Endothelial cell of umbilical vein (primary cell): Measurements from ENCODE around the gene STOM. TPM values are rescaled to one million over a fixed set of nuclear protein-coding genes. Genes with fewer than 3 reads are reported as not detected.

Source experiments
- BruUV-seq: library from RNA; stranded (reverse); fragments of 400-500 nt; replicated peaks from 2 replicates; lab custom pipeline; 2021; lab: Mats Ljungman, UMichigan
- CTCF ChIA-PET: fragments of 300-600, 350-600 bp; sonication (Branson Sonifier 250); formaldehyde crosslinking; loops from one replicate; lab custom pipeline; 2021; ENCODE audit warnings: antibody characterized with exemption, inconsistent platforms; lab: Charles Lee
- POLR2A ChIA-PET: fragments of 300-600, 350-600 bp; sonication (Branson Sonifier 250); formaldehyde crosslinking; loops from one replicate; lab custom pipeline; 2021; ENCODE audit warnings: antibody characterized with exemption, inconsistent platforms; lab: Charles Lee
- DNase-seq: peaks from one replicate; pipeline ENCODE4 v3.0.0-alpha.2; 2011; ENCODE audit warnings: low read depth, low spot score
- FAIRE-seq: peaks from 2 replicates; lab custom pipeline; 2011; peaks lifted over from hg19 to GRCh38; lab: Jason Lieb, UNC
- H2AFZ ChIP-seq: 2 replicates; pipeline ENCODE4 v1.6.0; 2012; ENCODE audit warnings: low read depth, low read length, control low read depth, inconsistent platforms
- H3K27ac ChIP-seq: 2 replicates; pipeline ENCODE4 v1.5.1; 2011; ENCODE audit warnings: low read depth, mild to moderate bottlenecking, control low read depth, low read length, moderate library complexity; ENCODE audit not compliant: insufficient read depth
- H3K27me3 ChIP-seq, 2 experiments: 2 replicates each; pipeline versions ENCODE4 v1.6.0 to v1.6.1; 2011; ENCODE audit warnings: low read length in 2 of 2, mixed read lengths in 1 of 2; ENCODE audit not compliant: control insufficient read depth in 2 of 2, insufficient read depth in 2 of 2
- H3K36me3 ChIP-seq, 2 experiments: 2 replicates in 1 of 2; 3 replicates in 1 of 2; pipeline ENCODE4 v1.5.1; 2011; ENCODE audit warnings: low read length in 2 of 2, mild to moderate bottlenecking in 1 of 2, moderate library complexity in 1 of 2; ENCODE audit not compliant: control insufficient read depth in 2 of 2, insufficient read depth in 2 of 2; ENCODE audit errors: extremely low read depth in 1 of 2
- H3K4me1 ChIP-seq: 3 replicates; pipeline ENCODE4 v1.5.1; 2011; ENCODE audit warnings: mild to moderate bottlenecking, low read length; ENCODE audit not compliant: control insufficient read depth, insufficient read depth; ENCODE audit errors: extremely low read depth
- H3K4me2 ChIP-seq: 2 replicates; pipeline ENCODE4 v1.6.1; 2011; ENCODE audit warnings: low read length, control low read depth, mixed read lengths; ENCODE audit not compliant: insufficient read depth
- H3K4me3 ChIP-seq, 3 experiments: fragments of 200-600 bp in 1 of 3; sonication (generic), shearing (Covaris generic) in 1 of 3; replicated peaks in 1 of 3; 2 replicates each; pipeline ENCODE4 v1.5.1; 2011 to 2016; ENCODE audit warnings: control low read depth in 3 of 3, low read length in 3 of 3, mild to moderate bottlenecking in 2 of 3, inconsistent platforms in 1 of 3, low read depth in 1 of 3, moderate library complexity in 1 of 3; ENCODE audit not compliant: insufficient read depth in 1 of 3
- H3K79me2 ChIP-seq: 2 replicates; pipeline ENCODE4 v1.6.0; 2012; ENCODE audit warnings: low read length, inconsistent platforms; ENCODE audit not compliant: control insufficient read depth, insufficient read depth
- H3K9ac ChIP-seq: replicated peaks from 2 replicates; pipeline ENCODE3; 2011; ENCODE audit warnings: low read length, control low read depth; ENCODE audit not compliant: insufficient read depth; ENCODE audit errors: extremely low read depth
- H3K9me1 ChIP-seq: replicated peaks from 3 replicates; pipeline ENCODE4 v1.6.0; 2011; ENCODE audit warnings: mild to moderate bottlenecking, low read length; ENCODE audit not compliant: control insufficient read depth, insufficient read depth; ENCODE audit errors: extremely low read depth
- H3K9me3 ChIP-seq: replicated peaks from 2 replicates; pipeline ENCODE4 v1.5.1; 2012; ENCODE audit warnings: low read length, inconsistent platforms; ENCODE audit not compliant: control insufficient read depth, insufficient read depth
- H4K20me1 ChIP-seq: replicated peaks from 2 replicates; pipeline ENCODE3; 2011; ENCODE audit warnings: mild to moderate bottlenecking, low read length; ENCODE audit not compliant: control insufficient read depth, insufficient read depth; ENCODE audit errors: extremely low read depth
- EZH2 ChIP-seq: IDR thresholded peaks from 2 replicates; pipeline ENCODE4 v1.6.1; 2012; ENCODE audit warnings: borderline replicate concordance, low read depth, mild to moderate bottlenecking, moderate library complexity, low read length, inconsistent platforms; ENCODE audit not compliant: severe bottlenecking
- FOS ChIP-seq: IDR thresholded peaks from 2 replicates; pipeline ENCODE4 v1.6.1; 2011; ENCODE audit warnings: mild to moderate bottlenecking, low read length, moderate library complexity, borderline replicate concordance; ENCODE audit not compliant: insufficient read depth
- GATA2 ChIP-seq: IDR thresholded peaks from 2 replicates; pipeline ENCODE4 v1.7.0; 2011; ENCODE audit warnings: low read depth, mild to moderate bottlenecking, moderate library complexity, mixed read lengths, low read length; ENCODE audit not compliant: insufficient read length, insufficient read depth
- JUN ChIP-seq: IDR thresholded peaks from 2 replicates; pipeline ENCODE4 v1.6.1; 2011; ENCODE audit warnings: borderline replicate concordance, low read depth; ENCODE audit not compliant: insufficient read length, insufficient read depth
- MYC ChIP-seq: IDR thresholded peaks from one replicate; pipeline ENCODE4 v1.6.1; 2011; ENCODE audit warnings: mild to moderate bottlenecking, low read depth, low read length
- dilution Hi-C: fragments of 300-500 bp; cut with MboI; formaldehyde crosslinking; loops from one replicate; pipeline ENCODE4 v1.15.0; 2019; ENCODE audit warnings: low sequenced_read_pairs; ENCODE audit not compliant: extremely low pct_ligation_motif_present
- intact Hi-C: fragments of 100-400 bp; cut with micrococcal nuclease; formaldehyde crosslinking; loops from one replicate; pipeline ENCODE4 v1.10.0; 2022
- polyA plus RNA-seq, 4 experiments: library from polyadenylated mRNA; depleted of rRNA in 3 of 4; stranded (reverse) in 3 of 4; unstranded in 1 of 4; fragments of >200 nt; gene quantifications; 2 replicates each; pipeline versions ENCODE4 v1.2.1 to v1.2.3, GENCODE V29; 2011 to 2012; ENCODE audit warnings: missing spikeins in 1 of 4
- total RNA-seq: library from RNA; stranded (reverse); gene quantifications from 2 replicates; pipeline ENCODE4 v1.2.3, GENCODE V29; 2021
- TF ChIP-seq, protein P1 (sequence below), 2 donors: IDR thresholded peaks; 1 replicate in 1 of 2; 2 replicates in 1 of 2; pipeline ENCODE4 v1.5.1; 2011; ENCODE audit warnings: low read length in 2 of 2, mild to moderate bottlenecking in 2 of 2, moderate library complexity in 2 of 2, control low read depth in 1 of 2, inconsistent platforms in 1 of 2, low read depth in 1 of 2; ENCODE audit not compliant: insufficient read depth in 1 of 2; ENCODE audit errors: extremely low read depth in 1 of 2
- TF ChIP-seq, protein P2 (sequence below): IDR thresholded peaks from 2 replicates; pipeline ENCODE4 v1.6.1; 2011; ENCODE audit not compliant: insufficient read depth, insufficient read length

STOM gene
- total and polyA plus RNA-seq, 2 donors (not counting 3 experiments of a cell fraction or from before 2014, with no cell fraction given) = 153 to 170 TPM

- H3K9ac ChIP-seq = no peak overlapping the region
Measured at GRCh38 chr9:121349009-121349408, 21.0 kb downstream of the STOM start.

More at GRCh38 chr9:121349009-121349408, 21.0 kb downstream of the STOM start:
- intact Hi-C loops (no loop called here), dilution Hi-C loops (no loop called here)
- Histone ChIP-seq H4K20me1 (no peaks in the 10 kb centered on the region), H3K9me1 (no peaks in the 10 kb centered on the region), H3K36me3 (peaks cover 24 to 33% of the 10 kb centered on the region in 2 experiments), H3K4me3 (no peak overlapping the region), H3K79me2 (peaks cover 6% of the 10 kb centered on the region), H3K4me2 (no peak overlapping the region), H3K4me1 (peaks cover 34% of the 10 kb centered on the region), H3K9me3 (no peaks in the 10 kb centered on the region), H3K27ac (no peak overlapping the region), H3K27me3 (no peaks in the 10 kb centered on the region), H2AFZ (no peak overlapping the region)
- ChIA-PET CTCF (interaction anchor here (1.0 to 1.4 kb wide), 3 partner anchors 20 to 29 kb away, joined by 3 to 5 read pairs (median 5); no protein-coding TSS in a partner anchor), POLR2A (no interaction called here)
- BruUV-seq = no TSS peak
- no peak for FAIRE-seq
- DNase-seq = no peak
- TF ChIP-seq MYC (no peak), JUN (no peak), EZH2 (no peak), GATA2 (no peak), FOS (no peak)
- TF ChIP-seq, protein P1, sequence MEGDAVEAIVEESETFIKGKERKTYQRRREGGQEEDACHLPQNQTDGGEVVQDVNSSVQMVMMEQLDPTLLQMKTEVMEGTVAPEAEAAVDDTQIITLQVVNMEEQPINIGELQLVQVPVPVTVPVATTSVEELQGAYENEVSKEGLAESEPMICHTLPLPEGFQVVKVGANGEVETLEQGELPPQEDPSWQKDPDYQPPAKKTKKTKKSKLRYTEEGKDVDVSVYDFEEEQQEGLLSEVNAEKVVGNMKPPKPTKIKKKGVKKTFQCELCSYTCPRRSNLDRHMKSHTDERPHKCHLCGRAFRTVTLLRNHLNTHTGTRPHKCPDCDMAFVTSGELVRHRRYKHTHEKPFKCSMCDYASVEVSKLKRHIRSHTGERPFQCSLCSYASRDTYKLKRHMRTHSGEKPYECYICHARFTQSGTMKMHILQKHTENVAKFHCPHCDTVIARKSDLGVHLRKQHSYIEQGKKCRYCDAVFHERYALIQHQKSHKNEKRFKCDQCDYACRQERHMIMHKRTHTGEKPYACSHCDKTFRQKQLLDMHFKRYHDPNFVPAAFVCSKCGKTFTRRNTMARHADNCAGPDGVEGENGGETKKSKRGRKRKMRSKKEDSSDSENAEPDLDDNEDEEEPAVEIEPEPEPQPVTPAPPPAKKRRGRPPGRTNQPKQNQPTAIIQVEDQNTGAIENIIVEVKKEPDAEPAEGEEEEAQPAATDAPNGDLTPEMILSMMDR (IDR thresholded peaks at IDR 0.05; ENCODE audit: extremely low read depth in 1 of 2, insufficient read depth in 1 of 2, low read depth in 1 of 2, low read length in 2 of 2) = no peak
- TF ChIP-seq, protein P2, sequence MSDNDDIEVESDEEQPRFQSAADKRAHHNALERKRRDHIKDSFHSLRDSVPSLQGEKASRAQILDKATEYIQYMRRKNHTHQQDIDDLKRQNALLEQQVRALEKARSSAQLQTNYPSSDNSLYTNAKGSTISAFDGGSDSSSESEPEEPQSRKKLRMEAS = no peak
